ENCODE data around the gene THSD7A.

DNA sequence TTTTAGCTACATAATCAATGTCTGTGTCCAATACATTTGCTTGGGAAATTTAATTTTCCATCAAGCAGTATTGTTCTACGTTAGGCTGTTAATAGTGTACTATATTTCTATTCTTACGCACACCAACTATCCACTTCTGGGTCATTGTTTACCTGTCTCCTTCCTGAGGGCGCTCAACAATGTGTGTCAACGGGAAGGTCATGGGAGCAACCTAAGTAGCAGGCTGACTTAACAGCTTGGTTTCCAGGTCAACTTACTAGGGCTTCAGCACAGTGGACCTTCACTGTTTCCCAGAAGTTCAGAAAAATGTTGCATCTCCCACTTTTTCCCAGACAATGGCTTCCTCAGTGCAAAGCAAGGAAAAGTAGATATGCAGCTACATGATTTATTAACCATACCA, 13.7 kb downstream of the THSD7A start:
- TF ChIP-seq, protein P1, sequence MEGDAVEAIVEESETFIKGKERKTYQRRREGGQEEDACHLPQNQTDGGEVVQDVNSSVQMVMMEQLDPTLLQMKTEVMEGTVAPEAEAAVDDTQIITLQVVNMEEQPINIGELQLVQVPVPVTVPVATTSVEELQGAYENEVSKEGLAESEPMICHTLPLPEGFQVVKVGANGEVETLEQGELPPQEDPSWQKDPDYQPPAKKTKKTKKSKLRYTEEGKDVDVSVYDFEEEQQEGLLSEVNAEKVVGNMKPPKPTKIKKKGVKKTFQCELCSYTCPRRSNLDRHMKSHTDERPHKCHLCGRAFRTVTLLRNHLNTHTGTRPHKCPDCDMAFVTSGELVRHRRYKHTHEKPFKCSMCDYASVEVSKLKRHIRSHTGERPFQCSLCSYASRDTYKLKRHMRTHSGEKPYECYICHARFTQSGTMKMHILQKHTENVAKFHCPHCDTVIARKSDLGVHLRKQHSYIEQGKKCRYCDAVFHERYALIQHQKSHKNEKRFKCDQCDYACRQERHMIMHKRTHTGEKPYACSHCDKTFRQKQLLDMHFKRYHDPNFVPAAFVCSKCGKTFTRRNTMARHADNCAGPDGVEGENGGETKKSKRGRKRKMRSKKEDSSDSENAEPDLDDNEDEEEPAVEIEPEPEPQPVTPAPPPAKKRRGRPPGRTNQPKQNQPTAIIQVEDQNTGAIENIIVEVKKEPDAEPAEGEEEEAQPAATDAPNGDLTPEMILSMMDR (IDR thresholded peaks at IDR 0.05) = no peak
- no peak for TF ChIP-seq POLR2A (IDR thresholded peaks at IDR 0.05)
